Measurements from ENCODE around the gene PPP1R13B.
"Not testable (repeated sequence)": the region's sequence is repeated elsewhere in the genome, so short reads cannot be mapped to it uniquely, and the experiment has no call there.

Gene PPP1R13B

GRCh38 chr14:103695296-103696069 lies 151.9 kb downstream of the PPP1R13B start:
- no peak for FAIRE-seq

- FAIRE-seq: no peak
Measured at GRCh38 chr14:103694572-103695026, 152.8 kb downstream of the PPP1R13B start.

- no peak for FAIRE-seq
Measured at GRCh38 chr14:103693515-103693914, 153.9 kb downstream of the PPP1R13B start.

- no peak for FAIRE-seq
Measured at GRCh38 chr14:103692871-103693270, 154.5 kb downstream of the PPP1R13B start.

- no peak for FAIRE-seq
Measured at GRCh38 chr14:103692159-103692558, 155.2 kb downstream of the PPP1R13B start.

DNA sequence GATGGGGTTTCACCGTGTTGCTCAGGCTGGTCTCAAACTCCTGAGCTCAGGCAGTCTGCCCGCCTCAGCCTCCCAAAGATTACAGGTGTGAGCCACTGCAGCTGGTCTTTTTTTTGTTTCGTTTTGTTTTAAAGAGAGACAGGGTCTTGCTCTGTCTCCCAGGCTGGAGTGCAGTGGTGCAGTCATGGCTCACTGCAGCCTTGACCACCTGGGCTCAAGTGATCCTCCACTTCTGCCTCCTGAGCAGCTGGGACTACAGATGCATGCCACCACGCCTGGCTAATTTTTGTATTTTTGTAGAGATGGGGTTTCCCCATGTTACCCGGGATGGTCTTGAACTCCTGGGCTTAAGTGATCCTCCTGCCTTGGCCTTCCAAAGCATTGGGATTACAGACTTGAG lies 155.7 kb downstream of the PPP1R13B start:
- FAIRE-seq: not testable (repeated sequence)

GRCh38 chr14:103690332-103690731 lies 157.0 kb downstream of the PPP1R13B start:
- FAIRE-seq: no peak

- FAIRE-seq: no peak
Measured at GRCh38 chr14:103688906-103689902, 158.2 kb downstream of the PPP1R13B start.

DNA sequence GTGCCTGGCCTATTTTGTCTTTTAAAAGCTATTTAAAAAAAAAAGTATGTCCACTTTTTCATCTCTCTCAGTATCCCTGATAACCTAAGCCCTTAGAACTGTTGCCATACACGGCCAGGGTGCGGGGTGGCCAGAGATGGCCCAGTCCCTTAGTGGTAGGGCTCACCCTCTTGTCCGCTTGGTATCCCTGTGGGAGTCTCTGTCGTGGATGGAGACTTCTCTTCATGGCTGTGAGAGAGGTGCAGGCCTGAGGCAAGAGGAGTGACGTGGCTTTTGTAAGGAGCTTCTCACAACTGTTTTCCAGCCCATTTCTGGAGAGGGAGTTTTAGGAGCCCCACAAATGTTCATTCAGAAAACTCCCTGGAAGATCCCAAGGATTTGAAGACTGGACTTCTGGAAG lies 158.9 kb downstream of the PPP1R13B start:
- FAIRE-seq: no peak

GRCh38 chr14:103687712-103688111 lies 159.7 kb downstream of the PPP1R13B start:
- no peak for FAIRE-seq

- no peak for FAIRE-seq
Measured at GRCh38 chr14:103686831-103687485, 160.4 kb downstream of the PPP1R13B start.

DNA sequence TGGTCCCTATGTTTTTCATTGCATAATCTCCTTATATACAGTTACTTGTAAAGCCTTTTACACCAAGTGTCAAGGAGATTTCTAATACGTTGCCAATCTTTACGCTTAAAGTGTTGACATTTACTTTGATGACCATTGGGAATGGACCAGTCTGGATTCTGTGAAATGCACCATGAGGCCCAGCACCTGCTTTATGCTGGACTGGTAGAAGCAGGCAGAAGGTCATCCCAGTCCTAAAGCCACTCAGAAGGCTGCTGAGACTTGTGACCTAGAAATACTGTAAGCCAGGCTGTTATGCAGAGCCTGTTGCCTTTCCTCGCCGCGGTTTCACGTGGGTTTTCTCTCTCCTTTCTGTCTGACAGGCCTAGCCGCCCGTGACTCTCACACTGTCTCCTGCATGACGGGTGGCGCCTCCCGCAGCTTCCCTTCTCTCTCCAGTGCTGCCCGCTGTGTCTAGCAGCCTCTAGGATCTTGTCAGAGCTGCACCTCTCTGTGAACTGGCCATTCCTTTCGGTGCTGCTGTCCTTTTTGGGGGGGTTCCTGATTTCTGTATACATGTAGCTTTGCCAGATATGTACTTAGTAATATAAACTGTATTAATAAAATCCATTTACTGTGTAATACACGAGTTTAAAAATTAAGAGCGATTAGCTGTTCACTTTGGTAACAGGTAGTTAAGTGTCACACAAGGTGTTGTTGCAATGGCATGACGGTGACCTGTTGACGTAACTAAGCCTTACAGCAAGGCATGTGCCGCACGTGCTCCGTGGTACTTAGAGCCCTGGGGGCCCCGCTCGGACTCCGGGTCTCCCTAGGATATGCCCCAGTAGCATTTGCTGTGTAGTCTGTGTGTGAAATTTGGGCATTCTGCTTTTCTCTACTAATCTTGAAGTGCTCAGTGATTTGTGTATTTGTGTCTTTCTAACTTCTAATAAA lies 161.8 kb downstream of the PPP1R13B start:
- FAIRE-seq: no peak

DNA sequence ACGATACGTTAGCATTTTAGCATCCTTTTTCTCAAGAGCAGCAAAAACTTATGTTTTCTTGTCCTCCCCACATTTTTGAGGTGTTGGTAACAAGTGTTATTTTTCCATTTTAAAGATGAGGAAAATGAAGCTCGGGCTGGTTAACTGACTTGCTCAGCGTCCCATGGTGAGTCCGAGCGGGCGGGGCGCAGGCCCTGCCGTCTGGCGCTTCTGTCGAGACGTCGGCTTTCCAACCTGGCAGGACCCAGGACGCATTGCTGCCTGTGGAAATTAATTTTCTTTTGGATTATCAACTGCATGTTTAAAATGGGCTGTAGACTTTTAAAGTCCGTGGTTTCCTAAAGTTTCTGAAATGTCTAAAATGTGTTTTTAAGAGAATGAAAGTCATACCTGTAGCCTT lies 162.5 kb downstream of the PPP1R13B start:
- FAIRE-seq: no peak

- FAIRE-seq: no peak
Measured at GRCh38 chr14:103684471-103684870, 162.9 kb downstream of the PPP1R13B start.

Data from islet of Langerhans (tissue), 1 donor.